Esophagus muscularis mucosa (tissue), 4 donors: Measurements from ENCODE around the gene SPI1.

Experiments used
- CTCF ChIP-seq, 3 experiments: fragments of 200-600 bp in 2 of 3; fragments of 450-650 bp in 1 of 3; sonication (generic) in 2 of 3; IDR thresholded peaks; one replicate each; pipeline ENCODE4 v1.5.1; 2017 to 2019; ENCODE audit warnings: antibody characterized with exemption in 3 of 3, mild to moderate bottlenecking in 2 of 3, moderate library complexity in 1 of 3
- EP300 ChIP-seq: sonication (generic); formaldehyde crosslinking; IDR thresholded peaks from one replicate; pipeline ENCODE4 v1.6.1; 2017; ENCODE audit warnings: antibody characterized with exemption
- POLR2A ChIP-seq: fragments of 450-650 bp; IDR thresholded peaks from one replicate; pipeline ENCODE4 v1.6.1; 2017; ENCODE audit warnings: antibody characterized with exemption, moderate library complexity, mild to moderate bottlenecking, low read depth
- POLR2AphosphoS5 ChIP-seq, 2 donors: sonication (generic); formaldehyde crosslinking; IDR thresholded peaks; one replicate each; pipeline ENCODE4 v1.6.1; 2017; ENCODE audit warnings: antibody characterized with exemption in 2 of 2

DNA sequence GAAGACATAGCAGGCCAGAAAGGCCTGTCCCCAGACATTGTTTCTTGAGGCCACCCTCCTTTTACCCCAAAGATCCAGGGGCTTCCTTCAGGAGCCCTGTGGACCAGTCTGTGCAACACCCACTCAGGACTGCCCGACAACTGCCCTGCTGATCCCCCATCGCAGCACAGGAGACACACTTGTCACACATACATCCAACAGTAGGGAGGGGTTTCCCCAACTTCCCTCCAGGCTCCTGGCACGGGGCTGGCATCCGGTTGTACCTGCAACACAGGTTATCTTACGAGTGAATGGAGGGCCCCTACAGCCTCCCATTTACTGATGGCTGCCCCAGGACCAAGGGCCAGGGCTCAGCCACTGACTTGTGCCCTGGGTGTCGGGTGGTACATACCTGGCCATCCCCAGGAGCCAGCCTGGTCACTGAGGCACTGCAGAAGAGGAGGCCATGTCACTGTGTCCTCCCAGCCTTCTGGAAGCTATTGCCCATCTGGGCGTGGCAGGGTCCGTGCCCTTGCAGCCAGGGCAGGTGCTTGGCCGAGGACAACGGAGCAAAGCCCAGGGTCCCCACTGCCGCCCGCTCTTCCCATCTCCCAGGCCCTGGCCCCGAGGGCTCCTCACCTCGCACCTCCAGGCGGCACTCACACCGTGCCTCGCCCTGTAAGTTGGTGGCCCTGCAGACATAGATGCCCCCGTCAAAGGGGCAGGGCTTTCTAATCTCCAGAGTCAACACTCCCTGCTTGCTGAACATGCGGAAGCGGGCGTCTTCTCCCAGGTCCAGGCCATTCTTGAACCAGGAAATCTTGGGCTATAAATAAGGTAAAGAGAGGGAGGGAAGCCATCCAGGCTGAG is 46.7 kb downstream of the SPI1 start:
- TF ChIP-seq CTCF (IDR thresholded peaks at IDR 0.05) (no peak), POLR2A (no peak), POLR2AphosphoS5 (IDR thresholded peaks at IDR 0.05) (no peak), EP300 (no peak)
